CD4-positive, alpha-beta T cell treated with Interleukin-4 for 4 hours (primary cell): Measurements from ENCODE around the gene NME9.

Experiments used
- DNase-seq: peaks from one replicate; pipeline ENCODE4 v3.0.0-alpha.2; 2020

NME9 gene

GRCh38 chr3:138361561-138361971, 31.9 kb upstream of the NME9 start:
- no peak for DNase-seq

GRCh38 chr3:138360869-138361525, 31.3 kb upstream of the NME9 start:
- DNase-seq, result no peak

- DNase-seq, result no peak
Measured at GRCh38 chr3:138359919-138360868, 30.5 kb upstream of the NME9 start.

- DNase-seq, result no peak
Measured at GRCh38 chr3:138359148-138359918, 29.7 kb upstream of the NME9 start.

- no peak for DNase-seq
Measured at GRCh38 chr3:138356730-138357405, 27.2 kb upstream of the NME9 start.

GRCh38 chr3:138355071-138355470, 25.4 kb upstream of the NME9 start:
- no peak for DNase-seq

GRCh38 chr3:138354376-138354775, 24.7 kb upstream of the NME9 start:
- DNase-seq, result no peak

GRCh38 chr3:138351916-138352550, 22.4 kb upstream of the NME9 start:
- DNase-seq, result no peak

GRCh38 chr3:138351151-138351550, 21.5 kb upstream of the NME9 start:
- DNase-seq, result no peak

- no peak for DNase-seq
Measured at GRCh38 chr3:138349926-138350665, 20.4 kb upstream of the NME9 start.

- no peak for DNase-seq
Measured at GRCh38 chr3:138348754-138349739, 19.4 kb upstream of the NME9 start.

- DNase-seq, result no peak
Measured at GRCh38 chr3:138347960-138348753, 18.5 kb upstream of the NME9 start, which contains the start of gene MRAS. MRAS (plus strand) TSS chr3:138348579; CDS start chr3:138372884, 24,305 bp downstream.

GRCh38 chr3:138344754-138345153, 15.1 kb upstream of the NME9 start:
- DNase-seq, result no peak

GRCh38 chr3:138340511-138340910, 10.9 kb upstream of the NME9 start:
- DNase-seq, result no peak

- no peak for DNase-seq
Measured at GRCh38 chr3:138338811-138339210, 9.2 kb upstream of the NME9 start.

- DNase-seq, result no peak
Measured at GRCh38 chr3:138338244-138338643, 8.6 kb upstream of the NME9 start.

- no peak for DNase-seq
Measured at GRCh38 chr3:138336454-138336999, 6.9 kb upstream of the NME9 start.

- no peak for DNase-seq
Measured at GRCh38 chr3:138334608-138335007, 5.0 kb upstream of the NME9 start.
